ENCODE results near the gene EFHC1. TPM values are rescaled to one million over a fixed set of nuclear protein-coding genes. Genes with fewer than 3 reads are reported as not detected.

Gene EFHC1
- total RNA-seq, 2 donors from 2014 or later = 19.4 to 23.5 TPM

- no peak for DNase-seq (ENCODE audit: low spot score)
- no peak for TF ChIP-seq POLR2AphosphoS5 (IDR thresholded peaks at IDR 0.05)
- TF ChIP-seq POLR2A (IDR thresholded peaks at IDR 0.05) = no peak
- TF ChIP-seq CTCF (IDR thresholded peaks at IDR 0.05) = no peak
- H3K27ac ChIP-seq = peak overlapping the region; percentile 29 to 41
- peaks cover 9% of the 10 kb centered on the region for H3K4me1 ChIP-seq (replicated peaks)
- no peaks in the 10 kb centered on the region for H3K9me3 ChIP-seq
- intact Hi-C loops (cut with DNase I) = no loop called here
- H3K27me3 ChIP-seq (replicated peaks; ENCODE audit: insufficient read depth) = no peaks in the 10 kb centered on the region
- WGBS = 12% methylated on average over 6 of the region's 6 CpGs
- no peak overlapping the region for H3K4me3 ChIP-seq
- no peaks in the 10 kb centered on the region for H3K36me3 ChIP-seq
Observed at GRCh38 chr6:52552278-52552643, 132.1 kb downstream of the EFHC1 start.

DNA sequence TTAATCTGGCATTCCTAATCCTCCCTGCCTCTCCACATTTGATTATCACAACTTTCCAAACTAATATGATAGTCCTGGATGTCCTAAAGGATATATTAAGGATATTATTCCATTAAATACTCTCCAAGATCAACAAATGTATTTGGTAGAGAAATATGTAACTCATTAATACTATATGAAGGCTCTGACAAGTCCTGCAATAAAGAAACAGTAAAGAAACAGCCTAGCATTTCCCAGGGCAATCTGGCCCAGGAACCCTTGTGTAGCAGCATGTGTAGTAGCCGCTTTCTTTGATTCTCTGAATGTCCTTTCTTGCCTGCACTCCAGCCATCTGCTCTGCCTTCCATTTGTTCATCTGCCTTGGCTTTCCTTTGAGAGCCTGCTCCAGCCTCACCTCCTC, 133.0 kb downstream of the EFHC1 start:
- intact Hi-C loops (cut with DNase I) = no loop called here
- TF ChIP-seq POLR2A (IDR thresholded peaks at IDR 0.05) = no peak
- TF ChIP-seq POLR2AphosphoS5 (IDR thresholded peaks at IDR 0.05) = no peak
- no peak for TF ChIP-seq CTCF (IDR thresholded peaks at IDR 0.05)
- Histone ChIP-seq H3K4me3 (no peak overlapping the region), H3K27me3 (replicated peaks; ENCODE audit: insufficient read depth) (no peaks in the 10 kb centered on the region), H3K9me3 (no peaks in the 10 kb centered on the region), H3K36me3 (no peaks in the 10 kb centered on the region), H3K27ac (no peak overlapping the region), H3K4me1 (replicated peaks) (peaks cover 9% of the 10 kb centered on the region)
- DNase-seq (ENCODE audit: low spot score) = no peak
- WGBS = 100% methylated on average over 1 of the region's 1 CpG

GRCh38 chr6:52553719-52554118, 133.6 kb downstream of the EFHC1 start:
- no peaks in the 10 kb centered on the region for H3K9me3 ChIP-seq
- no peaks in the 10 kb centered on the region for H3K36me3 ChIP-seq
- intact Hi-C loops (cut with DNase I) = no loop called here
- 93% methylated on average over 2 of the region's 2 CpGs for WGBS
- H3K27ac ChIP-seq = no peak overlapping the region
- H3K27me3 ChIP-seq (replicated peaks; ENCODE audit: insufficient read depth) = no peaks in the 10 kb centered on the region
- DNase-seq (ENCODE audit: low spot score) = no peak
- peaks cover 9% of the 10 kb centered on the region for H3K4me1 ChIP-seq (replicated peaks)
- H3K4me3 ChIP-seq = no peak overlapping the region
- TF ChIP-seq CTCF (IDR thresholded peaks at IDR 0.05) (no peak), POLR2AphosphoS5 (IDR thresholded peaks at IDR 0.05) (no peak), POLR2A (IDR thresholded peaks at IDR 0.05) (no peak)

- Histone ChIP-seq H3K4me1 (replicated peaks) (peaks cover 9% of the 10 kb centered on the region), H3K36me3 (no peaks in the 10 kb centered on the region), H3K4me3 (no peak overlapping the region), H3K27me3 (replicated peaks; ENCODE audit: insufficient read depth) (no peaks in the 10 kb centered on the region), H3K9me3 (no peaks in the 10 kb centered on the region), H3K27ac (no peak overlapping the region)
- TF ChIP-seq POLR2AphosphoS5 (IDR thresholded peaks at IDR 0.05) (no peak), CTCF (IDR thresholded peaks at IDR 0.05) (no peak), POLR2A (IDR thresholded peaks at IDR 0.05) (no peak)
- no peak for DNase-seq (ENCODE audit: low spot score)
- 89% methylated on average over 6 of the region's 6 CpGs for WGBS
- intact Hi-C loops (cut with DNase I) = no loop called here
Observed at GRCh38 chr6:52554684-52555280, 134.6 kb downstream of the EFHC1 start.

GRCh38 chr6:52555518-52556233, 135.5 kb downstream of the EFHC1 start:
- Histone ChIP-seq H3K36me3 (no peaks in the 10 kb centered on the region), H3K9me3 (no peaks in the 10 kb centered on the region), H3K27me3 (replicated peaks; ENCODE audit: insufficient read depth) (no peaks in the 10 kb centered on the region), H3K4me3 (no peak overlapping the region), H3K27ac (no peak overlapping the region), H3K4me1 (replicated peaks) (peaks cover 9% of the 10 kb centered on the region)
- intact Hi-C loops (cut with DNase I) = no loop called here
- WGBS = 71% methylated on average over 5 of the region's 5 CpGs
- DNase-seq (ENCODE audit: low spot score) = no peak
- TF ChIP-seq POLR2AphosphoS5 (IDR thresholded peaks at IDR 0.05) (no peak), POLR2A (IDR thresholded peaks at IDR 0.05) (no peak), CTCF (IDR thresholded peaks at IDR 0.05) (no peak)

All from prostate gland (tissue), 2 donors.